ENCODE data around the gene ALOX12B. TPM values are rescaled to one million over a fixed set of nuclear protein-coding genes. Genes with fewer than 3 reads are reported as not detected.
A peak's percentile ranks its signal among the peaks of the same experiment; 100 is the strongest.
"Not testable (repeated sequence)": the region's sequence is repeated elsewhere in the genome, so short reads cannot be mapped to it uniquely, and the experiment has no call there.

The ALOX12B gene
- total RNA-seq, 1 experiment from 2014 or later: not detected

DNA sequence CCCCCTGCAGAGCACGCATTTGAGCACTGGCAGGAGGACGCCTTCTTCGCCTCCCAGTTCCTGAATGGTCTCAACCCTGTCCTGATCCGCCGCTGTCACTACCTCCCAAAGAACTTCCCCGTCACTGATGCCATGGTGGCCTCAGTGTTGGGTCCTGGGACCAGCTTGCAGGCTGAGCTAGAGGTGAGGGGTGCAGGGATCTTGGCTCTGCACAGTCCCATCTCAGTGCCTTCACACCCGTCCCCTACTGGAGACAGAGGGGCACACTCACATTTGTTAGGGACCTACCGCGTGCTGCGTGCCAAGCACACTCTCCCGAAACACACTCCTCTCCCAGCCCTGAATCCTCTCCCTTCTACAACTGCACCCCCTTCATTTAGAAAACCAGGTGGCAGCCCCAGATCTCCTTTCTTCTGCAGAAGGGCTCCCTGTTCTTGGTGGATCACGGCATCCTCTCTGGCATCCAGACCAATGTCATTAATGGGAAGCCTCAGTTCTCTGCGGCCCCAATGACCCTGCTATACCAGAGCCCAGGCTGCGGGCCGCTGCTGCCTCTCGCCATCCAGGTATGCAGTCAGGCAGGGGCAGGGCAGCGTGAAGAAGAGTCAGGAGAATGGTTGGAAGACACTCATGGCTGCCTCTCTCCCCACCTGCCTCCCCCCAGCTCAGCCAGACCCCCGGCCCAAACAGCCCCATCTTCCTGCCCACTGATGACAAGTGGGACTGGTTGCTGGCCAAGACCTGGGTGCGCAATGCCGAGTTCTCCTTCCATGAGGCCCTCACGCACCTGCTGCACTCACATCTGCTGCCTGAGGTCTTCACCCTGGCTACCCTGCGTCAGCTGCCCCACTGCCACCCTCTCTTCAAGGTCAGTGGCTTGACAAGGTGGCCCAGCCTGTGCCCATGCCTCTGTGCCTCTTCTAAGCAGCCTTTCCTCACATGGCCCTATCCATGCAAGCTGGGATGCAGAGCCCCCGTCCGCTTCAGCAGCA, 42.4 kb downstream of the ALOX12B start:
- Histone ChIP-seq H3K4me3 (no peak overlapping the region), H3K9me3 (replicated peaks) (no peaks in the 10 kb centered on the region), H3K27ac (no peak overlapping the region), H3K36me3 (no peaks in the 10 kb centered on the region), H3K4me1 (replicated peaks) (peaks cover 4% of the 10 kb centered on the region; the same call in 1 of the 2 replicates), H3K27me3 (replicated peaks) (peaks cover 20% of the 10 kb centered on the region)
- no peak for DNase-seq (ENCODE audit: low read depth in 1 of 2, low spot score in 2 of 2)

DNA sequence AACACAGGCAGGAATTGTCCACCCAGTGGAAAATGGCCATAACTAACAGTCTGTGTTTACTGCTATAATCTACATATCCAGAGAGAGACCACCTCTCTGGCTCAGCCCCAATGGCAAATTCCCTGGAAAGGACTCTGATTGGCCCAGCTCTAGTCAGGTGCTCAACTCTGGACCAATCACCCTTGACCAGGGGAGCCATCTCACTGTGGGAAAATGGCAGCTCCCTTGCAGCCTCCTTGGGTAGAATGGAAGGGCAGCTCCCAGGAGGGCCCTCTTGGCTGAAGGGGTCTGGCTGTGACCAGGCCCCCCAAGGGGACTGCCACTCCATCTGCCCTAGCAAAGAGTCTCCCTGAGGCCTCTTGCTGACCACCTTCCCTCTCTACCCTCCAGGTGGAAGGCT, 45.5 kb downstream of the ALOX12B start:
- Histone ChIP-seq H3K27me3 (replicated peaks) (peaks cover 15% of the 10 kb centered on the region), H3K36me3 (no peaks in the 10 kb centered on the region), H3K9me3 (replicated peaks) (no peaks in the 10 kb centered on the region), H3K4me3 (no peak overlapping the region), H3K27ac (no peak overlapping the region), H3K4me1 (replicated peaks) (peaks cover 4% of the 10 kb centered on the region; the same call in 1 of the 2 replicates)
- no peak for DNase-seq (ENCODE audit: low read depth in 1 of 2, low spot score in 2 of 2)

DNA sequence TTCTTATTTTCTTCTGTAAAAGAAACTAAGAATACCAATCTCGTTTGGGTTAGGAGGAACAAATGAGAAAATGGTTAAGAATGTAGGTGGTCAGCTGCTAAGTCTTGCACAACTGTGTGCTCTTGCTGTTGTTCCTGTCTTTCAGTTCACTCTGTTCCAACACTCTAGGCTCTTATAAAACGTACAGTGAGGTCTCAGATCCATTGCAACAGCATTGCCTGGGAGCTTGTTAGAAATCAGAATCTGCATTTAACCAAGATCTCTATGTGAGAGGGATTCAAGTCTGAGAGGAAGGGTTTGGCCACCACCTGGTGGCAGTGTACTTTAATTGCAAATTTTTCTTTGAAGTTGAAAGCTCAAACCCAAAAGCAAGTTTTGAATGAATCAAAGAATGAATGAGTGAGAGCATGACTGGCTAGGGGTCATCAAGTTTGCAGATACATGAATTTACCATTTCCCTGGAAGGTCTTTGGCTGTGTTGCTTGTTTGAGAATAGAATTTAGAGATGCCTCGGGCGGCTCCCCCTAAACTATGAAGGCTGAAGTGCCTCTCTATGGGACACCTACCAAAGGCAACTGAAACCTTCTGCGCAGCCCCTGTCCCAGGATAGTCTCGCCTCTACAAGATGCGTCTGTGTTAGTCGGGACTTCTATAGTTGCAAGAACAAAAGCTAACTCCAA, 46.1 kb downstream of the ALOX12B start:
- H3K27me3 ChIP-seq (replicated peaks): peaks cover 9% of the 10 kb centered on the region
- no peaks in the 10 kb centered on the region for H3K36me3 ChIP-seq
- DNase-seq (ENCODE audit: low read depth in 1 of 2, low spot score in 2 of 2): peak in 1 of 2 experiments; percentile 26
- no peaks in the 10 kb centered on the region for H3K9me3 ChIP-seq (replicated peaks)
- no peak overlapping the region for H3K27ac ChIP-seq
- H3K4me3 ChIP-seq: no peak overlapping the region
- peaks cover 4% of the 10 kb centered on the region; the same call in 1 of the 2 replicates for H3K4me1 ChIP-seq (replicated peaks)

DNA sequence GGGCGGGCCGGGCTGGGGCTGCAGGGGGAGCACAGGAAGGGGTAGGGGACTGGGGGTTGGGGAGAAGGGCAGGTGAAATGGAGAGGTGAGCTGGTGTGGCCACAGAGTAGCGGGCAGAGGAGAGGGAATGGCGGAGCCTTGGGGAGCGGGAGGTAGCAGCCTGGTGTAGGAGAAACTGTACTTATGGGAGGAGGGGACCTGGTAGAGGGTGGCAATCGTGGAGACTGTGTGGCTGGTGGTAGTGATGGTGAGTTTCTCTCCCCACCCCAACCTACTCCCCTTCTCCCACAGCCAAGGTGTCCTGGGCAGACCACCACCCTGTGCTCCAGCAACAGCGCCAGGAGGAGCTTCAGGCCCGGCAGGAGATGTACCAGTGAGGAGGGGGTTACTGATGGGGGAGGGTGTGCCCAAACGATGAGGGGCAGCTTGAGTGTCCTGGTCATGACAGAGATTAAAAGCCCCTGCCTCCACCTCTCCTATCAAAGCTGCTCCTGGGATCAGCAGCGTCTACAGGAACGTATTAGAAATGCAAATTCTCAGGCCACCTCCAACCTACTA, 47.8 kb downstream of the ALOX12B start:
- Histone ChIP-seq H3K27ac (no peak overlapping the region), H3K27me3 (replicated peaks) (peaks cover 20% of the 10 kb centered on the region), H3K4me1 (replicated peaks) (peaks cover 4% of the 10 kb centered on the region; the same call in 1 of the 2 replicates), H3K4me3 (no peak overlapping the region), H3K9me3 (replicated peaks) (no peaks in the 10 kb centered on the region), H3K36me3 (no peaks in the 10 kb centered on the region)
- no peak for DNase-seq (ENCODE audit: low read depth in 1 of 2, low spot score in 2 of 2)

DNA sequence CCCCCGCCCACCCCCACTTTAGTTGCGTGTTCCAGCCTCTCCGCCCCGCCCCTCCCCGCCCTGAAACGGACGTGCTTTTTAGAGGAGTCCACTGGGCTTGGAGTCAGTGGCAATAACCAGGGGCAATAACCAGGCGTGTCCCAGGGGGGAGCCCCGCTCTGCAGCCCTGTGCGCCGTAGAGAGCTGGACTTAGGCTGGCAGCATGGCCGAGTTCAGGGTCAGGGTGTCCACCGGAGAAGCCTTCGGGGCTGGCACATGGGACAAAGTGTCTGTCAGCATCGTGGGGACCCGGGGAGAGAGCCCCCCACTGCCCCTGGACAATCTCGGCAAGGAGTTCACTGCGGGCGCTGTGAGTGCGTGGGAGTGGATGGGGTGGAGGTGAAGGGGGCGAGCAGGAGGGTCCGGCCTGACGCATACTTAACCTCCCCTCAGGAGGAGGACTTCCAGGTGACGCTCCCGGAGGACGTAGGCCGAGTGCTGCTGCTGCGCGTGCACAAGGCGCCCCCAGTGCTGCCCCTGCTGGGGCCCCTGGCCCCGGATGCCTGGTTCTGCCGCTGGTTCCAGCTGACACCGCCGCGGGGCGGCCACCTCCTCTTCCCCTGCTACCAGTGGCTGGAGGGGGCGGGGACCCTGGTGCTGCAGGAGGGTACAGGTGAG, 48.4 kb downstream of the ALOX12B start, which contains the start of gene ALOX15B:
Gene ALOX15B (plus strand): TSS at position 106 of the 657 bp plus-strand sequence. CDS start 97 bp downstream, at position 203.
- H3K36me3 ChIP-seq: no peaks in the 10 kb centered on the region
- H3K4me3 ChIP-seq: no peak within 1 kb of the TSS
- H3K27me3 ChIP-seq (replicated peaks): peaks cover 20% of the 10 kb centered on the region
- DNase-seq (ENCODE audit: low read depth in 1 of 2, low spot score in 2 of 2): no peak
- H3K4me1 ChIP-seq (replicated peaks): peaks cover 4% of the 10 kb centered on the region; the same call in 1 of the 2 replicates
- no peaks in the 10 kb centered on the region for H3K9me3 ChIP-seq (replicated peaks)
- no peak within 1 kb of the TSS for H3K27ac ChIP-seq

DNA sequence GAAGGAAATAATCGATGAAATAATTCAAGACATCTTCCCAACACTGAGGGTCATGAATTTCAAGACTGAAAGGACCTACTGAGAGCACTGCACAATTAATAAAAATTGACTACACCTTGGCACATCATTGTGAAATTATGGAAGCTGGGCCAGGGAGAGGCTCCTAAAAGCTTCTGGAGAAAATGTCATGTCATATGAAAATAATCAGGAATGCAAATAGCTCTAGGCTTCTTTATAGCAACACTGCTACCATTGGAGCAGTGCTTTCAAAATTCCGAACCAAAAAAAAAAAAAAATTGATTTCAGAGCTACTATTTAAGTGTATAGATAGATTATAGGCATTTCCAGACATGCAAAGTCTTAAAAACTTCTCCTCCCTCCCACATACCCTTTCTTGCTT, 55.1 kb downstream of the ALOX12B start:
- peaks cover 24% of the 10 kb centered on the region; the same call in 1 of the 2 replicates for H3K27me3 ChIP-seq (replicated peaks)
- no peaks in the 10 kb centered on the region for H3K36me3 ChIP-seq
- H3K9me3 ChIP-seq (replicated peaks): no peaks in the 10 kb centered on the region
- no peak for DNase-seq (ENCODE audit: low read depth in 1 of 2, low spot score in 2 of 2)
- H3K4me3 ChIP-seq: no peak overlapping the region
- H3K4me1 ChIP-seq (replicated peaks): no peaks in the 10 kb centered on the region
- no peak overlapping the region for H3K27ac ChIP-seq

DNA sequence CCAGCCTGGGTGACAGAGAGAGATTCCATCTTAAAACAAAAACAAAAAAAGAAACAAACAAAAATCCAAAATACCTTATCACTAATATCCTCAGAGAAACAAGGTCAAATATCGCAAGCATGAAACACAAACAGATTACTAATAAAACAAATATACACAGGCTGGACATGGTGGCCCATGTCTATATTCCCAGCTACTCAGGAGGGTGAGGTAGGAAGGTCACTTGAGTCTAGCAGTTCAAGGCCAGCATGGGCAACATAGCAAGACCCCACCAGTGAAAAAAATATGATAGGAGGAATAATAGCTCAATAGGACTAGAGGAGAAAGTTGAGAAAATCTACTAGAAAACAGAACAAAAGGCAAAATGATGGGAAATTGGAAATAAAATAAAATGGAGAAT, 55.6 kb downstream of the ALOX12B start:
- H3K4me1 ChIP-seq (replicated peaks): no peaks in the 10 kb centered on the region
- H3K27ac ChIP-seq: no peak overlapping the region
- H3K4me3 ChIP-seq: no peak overlapping the region
- H3K27me3 ChIP-seq (replicated peaks): peaks cover 24% of the 10 kb centered on the region; the same call in 1 of the 2 replicates
- H3K9me3 ChIP-seq (replicated peaks): no peaks in the 10 kb centered on the region
- no peaks in the 10 kb centered on the region for H3K36me3 ChIP-seq
- DNase-seq (ENCODE audit: low read depth in 1 of 2, low spot score in 2 of 2): no peak

DNA sequence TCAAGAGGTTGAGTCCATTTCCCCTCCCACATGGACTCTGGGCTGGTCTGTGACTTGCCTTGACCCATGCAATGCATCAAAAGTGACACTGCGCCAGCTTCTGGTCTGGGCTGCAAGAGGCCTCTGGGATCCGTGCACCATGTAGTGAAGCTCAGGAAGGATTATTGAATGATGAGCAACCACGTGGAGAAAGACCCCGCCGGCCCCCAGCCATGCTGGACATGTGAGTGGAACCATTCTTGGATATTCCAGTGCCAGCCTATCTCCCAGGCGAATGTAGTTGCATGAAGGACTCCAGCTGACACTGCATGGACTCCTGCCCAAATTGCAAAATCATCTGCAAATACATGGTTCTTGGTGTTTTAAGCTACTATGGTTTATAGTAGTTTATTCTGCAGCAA, 56.3 kb downstream of the ALOX12B start:
- Histone ChIP-seq H3K4me3 (no peak overlapping the region), H3K36me3 (no peaks in the 10 kb centered on the region), H3K4me1 (replicated peaks) (no peaks in the 10 kb centered on the region), H3K9me3 (replicated peaks) (no peaks in the 10 kb centered on the region), H3K27ac (no peak overlapping the region), H3K27me3 (replicated peaks) (peaks cover 22% of the 10 kb centered on the region; the same call in 1 of the 2 replicates)
- no peak for DNase-seq (ENCODE audit: low read depth in 1 of 2, low spot score in 2 of 2)

DNA sequence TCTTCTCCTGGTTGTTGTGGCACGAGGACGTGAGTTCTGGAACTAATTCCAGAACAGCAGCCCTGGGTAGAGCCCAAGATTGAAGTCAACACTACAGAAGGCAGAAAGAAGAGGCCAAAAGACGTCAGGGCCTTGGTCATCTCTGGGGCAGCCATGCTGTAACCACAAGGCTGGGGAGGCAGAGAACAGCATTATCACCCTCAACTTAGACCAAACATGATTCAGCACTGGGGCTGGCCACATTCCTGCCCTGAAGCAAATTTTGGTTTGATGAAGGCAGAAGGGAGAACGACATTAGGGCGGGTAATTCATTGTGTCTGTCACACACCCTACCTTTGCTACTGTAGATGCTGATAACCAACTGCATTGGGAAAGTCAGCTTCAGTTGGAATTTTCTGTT, 58.4 kb downstream of the ALOX12B start:
- Histone ChIP-seq H3K9me3 (replicated peaks) (no peaks in the 10 kb centered on the region), H3K4me3 (no peak overlapping the region), H3K27me3 (replicated peaks) (0 out of 2 replicates have a peak, but pooled peaks cover 9% of the 10 kb centered on the region), H3K27ac (no peak overlapping the region), H3K36me3 (no peaks in the 10 kb centered on the region), H3K4me1 (replicated peaks) (no peaks in the 10 kb centered on the region)
- no peak for DNase-seq (ENCODE audit: low read depth in 1 of 2, low spot score in 2 of 2)

DNA sequence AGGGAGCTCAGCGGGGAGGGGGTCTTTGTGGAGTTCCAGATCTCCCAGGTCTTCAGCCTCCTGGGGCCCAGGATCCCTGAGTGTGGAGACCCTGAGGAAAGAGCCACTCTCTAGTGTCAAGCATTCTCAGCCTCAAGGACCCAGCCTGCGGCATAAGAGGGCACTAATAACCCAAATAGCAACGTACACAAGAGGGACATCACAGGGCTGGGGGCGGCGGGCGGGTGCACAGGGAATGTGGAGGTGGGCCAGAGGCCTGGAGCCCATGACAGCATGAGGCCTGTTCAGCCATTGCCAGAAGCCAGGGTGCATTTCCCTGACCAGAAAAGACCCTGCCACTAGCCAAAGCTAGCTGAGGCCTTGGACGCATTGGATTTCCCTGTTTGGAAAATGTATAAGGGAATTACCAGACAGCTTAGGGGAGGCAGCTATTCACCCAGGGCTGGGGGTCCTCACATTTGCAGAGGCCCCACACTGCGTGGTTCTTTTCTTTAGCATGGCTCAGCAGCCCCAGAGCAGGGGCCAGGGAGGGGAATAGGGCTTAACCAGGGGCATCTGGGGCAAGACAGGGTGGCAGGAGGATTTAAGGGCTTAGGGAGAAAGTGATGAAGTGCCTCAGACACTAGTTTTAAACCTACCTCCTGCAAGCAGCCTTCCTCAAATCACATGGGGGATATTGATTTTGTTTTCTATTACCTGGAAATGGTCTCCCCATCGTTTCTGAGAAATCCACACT, 62.2 kb downstream of the ALOX12B start:
- Histone ChIP-seq H3K27ac (no peak overlapping the region), H3K9me3 (replicated peaks) (no peaks in the 10 kb centered on the region), H3K27me3 (replicated peaks) (0 out of 2 replicates have a peak, but pooled peaks cover 3% of the 10 kb centered on the region), H3K4me1 (replicated peaks) (no peaks in the 10 kb centered on the region), H3K36me3 (no peaks in the 10 kb centered on the region), H3K4me3 (no peak overlapping the region)
- no peak for DNase-seq (ENCODE audit: low read depth in 1 of 2, low spot score in 2 of 2)

DNA sequence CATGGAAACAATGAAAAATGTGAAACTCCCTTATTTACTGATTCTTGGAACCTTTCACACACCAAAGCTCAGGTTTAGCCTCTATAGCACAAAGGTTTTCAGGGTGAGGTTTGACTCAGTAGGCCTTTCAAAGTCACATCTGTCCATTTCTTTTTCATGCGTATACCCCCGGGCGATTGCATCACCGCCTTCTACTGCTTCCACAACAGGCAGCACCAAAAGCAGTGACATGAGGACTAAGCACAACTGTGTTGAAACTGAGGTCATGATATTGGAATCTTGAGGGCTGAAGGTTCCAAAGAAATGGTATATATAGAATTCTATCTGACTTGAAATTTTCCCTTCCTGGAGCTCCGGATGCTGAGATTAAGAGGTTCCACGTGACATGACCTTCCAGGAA, 63.4 kb downstream of the ALOX12B start:
- not testable (repeated sequence) for H3K4me3 ChIP-seq; H3K36me3 ChIP-seq; H3K27me3 ChIP-seq (replicated peaks); H3K27ac ChIP-seq; H3K9me3 ChIP-seq (replicated peaks); H3K4me1 ChIP-seq (replicated peaks); DNase-seq (ENCODE audit: low read depth in 1 of 2, low spot score in 2 of 2)

Data from SJSA1 (cell line).